GM12874 (cell line): ENCODE results near the gene PANX2.

Experiments
- TF ChIP-seq, protein P1 (sequence below): IDR thresholded peaks from 2 replicates; pipeline ENCODE4 v1.5.1; 2011; ENCODE audit warnings: low read depth, mild to moderate bottlenecking, control low read depth, low read length, moderate library complexity; ENCODE audit not compliant: insufficient read depth

Gene PANX2

DNA sequence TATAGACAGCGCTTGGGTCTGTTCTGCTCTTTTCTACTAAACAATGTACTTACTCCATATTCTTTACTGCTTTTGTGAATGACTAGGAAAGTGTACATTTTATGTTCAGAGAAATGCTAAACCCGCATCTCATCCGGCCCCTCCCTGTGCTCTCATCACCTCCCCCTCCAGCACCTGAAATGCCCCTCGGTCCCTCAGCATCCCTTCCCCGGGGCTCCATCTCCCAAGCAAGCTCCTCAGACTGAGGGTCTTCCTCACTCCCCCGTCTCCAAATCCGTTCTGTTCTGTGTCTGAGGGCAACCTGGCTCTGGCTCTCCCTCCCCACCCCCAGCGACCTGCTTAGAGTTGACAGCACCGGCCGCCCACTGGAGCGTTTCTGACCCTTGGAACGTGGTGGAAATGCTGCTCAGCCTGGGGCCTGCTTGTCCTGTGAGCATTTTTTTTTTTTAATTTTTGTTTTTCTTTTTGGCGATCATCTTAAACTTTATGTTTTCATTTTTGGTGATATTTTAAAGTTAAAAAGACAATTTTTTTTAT, 31.7 kb downstream of the PANX2 start:
- TF ChIP-seq, protein P1, sequence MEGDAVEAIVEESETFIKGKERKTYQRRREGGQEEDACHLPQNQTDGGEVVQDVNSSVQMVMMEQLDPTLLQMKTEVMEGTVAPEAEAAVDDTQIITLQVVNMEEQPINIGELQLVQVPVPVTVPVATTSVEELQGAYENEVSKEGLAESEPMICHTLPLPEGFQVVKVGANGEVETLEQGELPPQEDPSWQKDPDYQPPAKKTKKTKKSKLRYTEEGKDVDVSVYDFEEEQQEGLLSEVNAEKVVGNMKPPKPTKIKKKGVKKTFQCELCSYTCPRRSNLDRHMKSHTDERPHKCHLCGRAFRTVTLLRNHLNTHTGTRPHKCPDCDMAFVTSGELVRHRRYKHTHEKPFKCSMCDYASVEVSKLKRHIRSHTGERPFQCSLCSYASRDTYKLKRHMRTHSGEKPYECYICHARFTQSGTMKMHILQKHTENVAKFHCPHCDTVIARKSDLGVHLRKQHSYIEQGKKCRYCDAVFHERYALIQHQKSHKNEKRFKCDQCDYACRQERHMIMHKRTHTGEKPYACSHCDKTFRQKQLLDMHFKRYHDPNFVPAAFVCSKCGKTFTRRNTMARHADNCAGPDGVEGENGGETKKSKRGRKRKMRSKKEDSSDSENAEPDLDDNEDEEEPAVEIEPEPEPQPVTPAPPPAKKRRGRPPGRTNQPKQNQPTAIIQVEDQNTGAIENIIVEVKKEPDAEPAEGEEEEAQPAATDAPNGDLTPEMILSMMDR = no peak

DNA sequence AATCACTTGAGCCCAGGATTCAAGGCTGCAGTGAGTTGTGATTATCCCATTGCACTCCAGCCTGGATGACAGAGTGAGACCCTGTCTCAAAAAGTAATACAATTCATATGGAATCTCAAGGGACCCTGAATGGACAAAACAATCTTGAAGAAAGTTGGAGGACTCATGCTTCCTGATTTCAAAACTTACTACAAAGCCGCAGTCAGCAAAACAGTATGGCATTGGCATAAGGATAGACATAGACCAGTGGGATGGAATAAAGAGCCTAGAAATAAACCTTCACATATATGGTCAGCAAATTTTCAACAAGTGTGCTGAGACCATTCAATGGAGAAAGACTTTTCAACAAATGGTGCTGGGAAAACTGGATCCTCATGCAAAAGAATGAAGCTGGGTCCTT, 32.8 kb downstream of the PANX2 start:
- TF ChIP-seq, protein P1 = no peak

- TF ChIP-seq, protein P1 = no peak
Observed at GRCh38 chr22:50204571-50204970, 34.0 kb downstream of the PANX2 start.

DNA sequence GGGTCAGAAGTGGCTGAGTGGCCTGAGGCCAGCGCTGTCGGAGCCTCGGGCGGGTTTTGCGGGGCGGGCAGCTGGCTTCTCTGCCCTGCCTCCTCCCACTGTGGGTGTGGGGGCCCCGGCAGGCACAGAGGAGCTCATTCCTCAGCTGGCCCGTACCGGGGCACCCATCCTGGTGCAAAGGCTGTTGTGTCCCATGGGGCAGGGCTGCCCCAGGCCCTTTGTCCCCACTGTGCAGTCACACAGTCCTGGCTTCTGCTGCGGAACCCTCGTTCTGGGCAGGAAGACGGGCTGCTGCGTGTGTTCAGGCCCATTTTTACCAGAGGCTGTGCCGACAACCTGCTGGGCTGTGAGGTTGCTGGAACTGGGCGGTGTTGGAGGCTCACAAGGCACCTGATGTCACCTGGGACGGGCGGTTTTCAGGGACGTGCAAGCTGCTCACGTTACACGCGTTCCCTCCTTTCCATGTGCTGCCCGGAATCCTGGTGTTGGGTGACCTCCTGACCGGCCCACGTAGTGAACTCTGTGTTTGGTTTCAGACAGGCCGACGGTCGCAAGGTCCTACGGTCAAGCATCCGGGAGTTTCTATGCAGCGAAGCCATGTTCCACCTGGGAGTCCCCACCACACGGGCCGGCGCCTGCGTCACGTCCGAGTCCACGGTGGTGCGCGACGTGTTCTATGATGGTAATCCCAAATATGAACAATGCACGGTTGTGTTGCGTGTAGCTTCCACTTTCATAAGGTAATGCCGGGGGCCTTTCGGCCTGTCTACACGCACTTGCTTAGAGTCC, 35.4 kb downstream of the PANX2 start:
- TF ChIP-seq, protein P1 = no peak

DNA sequence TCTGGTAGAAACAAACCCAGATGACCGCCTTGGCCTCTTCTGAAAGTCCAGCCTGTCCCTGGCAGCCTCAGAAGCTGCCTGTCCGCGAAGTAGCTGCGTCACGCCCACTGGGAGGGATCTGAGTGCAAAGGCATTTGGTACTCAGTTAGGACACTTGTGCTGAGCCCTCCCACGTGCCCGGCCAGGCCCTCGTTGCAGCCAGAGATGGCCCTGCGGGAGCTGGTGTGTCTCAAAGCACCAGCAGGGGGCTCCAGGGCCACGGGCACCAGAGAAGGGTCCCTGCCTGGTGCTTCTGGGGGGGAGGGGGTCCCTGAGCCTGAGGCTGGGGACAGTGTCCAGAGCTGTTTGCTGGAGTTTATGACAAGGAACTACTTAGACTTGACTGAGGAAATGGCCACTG, 36.1 kb downstream of the PANX2 start:
- TF ChIP-seq, protein P1 = peak; percentile 45; the same call in 1 of the 2 replicates

DNA sequence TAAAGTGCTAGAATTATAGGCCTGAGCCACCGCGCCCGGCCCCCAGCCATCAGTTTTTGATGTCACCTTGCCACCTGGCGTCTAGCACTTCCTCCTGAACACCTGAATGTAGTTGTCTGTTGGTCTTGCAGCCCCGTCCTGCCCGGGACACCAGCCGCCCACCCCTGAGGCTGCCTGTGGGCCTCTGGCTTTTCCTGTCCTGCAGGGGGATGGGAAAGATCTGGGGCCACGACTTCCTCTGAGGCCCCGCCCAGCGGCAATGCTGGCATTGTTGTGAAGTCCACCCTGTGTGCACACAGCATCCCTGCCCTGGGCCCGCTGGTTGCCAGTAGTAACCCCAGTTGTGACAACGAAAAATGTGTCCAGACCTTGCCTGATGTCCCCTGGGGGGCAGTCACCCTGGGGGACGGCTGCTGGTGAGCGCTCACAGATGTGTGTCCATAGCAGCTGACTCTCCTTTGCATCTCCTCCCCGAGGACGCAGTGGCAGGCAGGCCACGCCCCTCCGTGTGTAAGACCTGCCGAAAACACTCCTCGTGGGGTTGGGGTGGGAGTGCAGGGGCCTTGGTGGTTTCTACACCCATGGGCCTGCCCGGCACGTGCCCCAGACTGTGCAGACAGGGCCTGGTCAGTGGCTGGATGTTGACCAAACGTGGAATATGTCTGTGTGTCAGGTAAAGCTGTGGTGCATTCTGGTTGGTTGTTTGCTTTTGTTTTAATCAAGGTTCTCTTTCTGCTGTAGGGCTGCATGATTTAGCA, 37.0 kb downstream of the PANX2 start:
- TF ChIP-seq, protein P1 = no peak

DNA sequence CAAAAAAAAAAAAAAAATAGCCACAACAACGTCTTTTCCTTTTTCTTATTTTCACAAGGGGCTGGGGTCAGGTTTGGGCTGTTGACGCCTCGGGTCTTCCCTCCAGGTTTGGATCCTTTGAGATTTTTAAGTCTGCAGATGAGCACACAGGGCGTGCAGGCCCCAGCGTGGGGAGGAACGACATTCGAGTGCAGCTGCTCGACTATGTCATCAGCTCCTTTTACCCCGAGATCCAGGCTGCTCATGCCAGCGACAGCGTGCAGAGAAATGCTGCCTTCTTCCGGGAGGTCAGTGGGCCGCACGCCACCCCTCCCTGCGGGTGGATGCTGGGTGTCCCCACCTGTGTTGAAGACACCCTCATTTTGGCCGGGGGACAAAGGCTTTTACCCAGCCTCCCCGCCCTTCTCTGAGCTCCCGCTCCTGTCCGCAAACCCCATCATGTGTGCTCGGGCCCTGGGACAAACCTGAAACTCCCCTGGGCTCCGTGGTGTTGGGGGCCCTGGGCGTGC, 38.0 kb downstream of the PANX2 start:
- TF ChIP-seq, protein P1 = no peak
